WTC11 (cell line): ENCODE data around the gene SLC22A12. TPM values are rescaled to one million over a fixed set of nuclear protein-coding genes. Genes with fewer than 3 reads are reported as not detected.
A peak's percentile ranks its signal among the peaks of the same experiment; 100 is the strongest.

Source experiments
- ATAC-seq: fragments of 200-7000 bp; cut with Tn5 transposase; 2 replicates; pipeline ENCODE4 v1.10.0; 2021; ENCODE audit warnings: mild to moderate bottlenecking, moderate library complexity
- CTCF ChIA-PET: fragments of 300-600 bp; sonication (Branson Sonifier 250); formaldehyde crosslinking; loops from one replicate; lab custom pipeline; 2021; ENCODE audit warnings: antibody characterized with exemption; lab: Charles Lee
- POLR2A ChIA-PET: fragments of 350-600 bp; sonication (Branson Sonifier 250); formaldehyde crosslinking; loops from one replicate; lab custom pipeline; 2021; ENCODE audit warnings: antibody characterized with exemption; lab: Charles Lee
- DNase-seq: peaks from one replicate; pipeline ENCODE4 v3.0.0; 2021; ENCODE audit warnings: low spot score
- H3K27ac Mint-ChIP-seq: 2 replicates; pipeline ENCODE4 v1.8.0; 2021; ENCODE audit warnings: mixed read lengths
- H3K27me3 Mint-ChIP-seq: 2 replicates; pipeline ENCODE4 v1.8.0; 2021; ENCODE audit warnings: low read depth, mild to moderate bottlenecking, moderate library complexity, mixed read lengths
- H3K36me3 Mint-ChIP-seq: 2 replicates; pipeline ENCODE4 v1.8.0; 2021; ENCODE audit warnings: mixed read lengths
- H3K4me1 Mint-ChIP-seq: 2 replicates; pipeline ENCODE4 v1.8.0; 2022; ENCODE audit warnings: mixed read lengths
- H3K4me3 Mint-ChIP-seq: 2 replicates; pipeline ENCODE4 v1.8.0; 2021; ENCODE audit warnings: mild to moderate bottlenecking, moderate library complexity, mixed read lengths
- H3K9me3 Mint-ChIP-seq: 2 replicates; pipeline ENCODE4 v1.8.0; 2021; ENCODE audit warnings: mixed read lengths
- AFF4 ChIP-seq: sonication (generic); formaldehyde crosslinking; IDR thresholded peaks from 2 replicates; pipeline ENCODE4 v1.8.1; 2023; ENCODE audit warnings: mild to moderate bottlenecking, missing genetic modification reagents, borderline replicate concordance
- AR ChIP-seq: fragments of 250-450 bp; sonication (Bioruptor Pico); IDR thresholded peaks from 2 replicates; pipeline ENCODE4 v1.9.0; 2021; ENCODE audit warnings: mild to moderate bottlenecking
- ATF3 ChIP-seq: sonication (generic); formaldehyde crosslinking; conservative IDR thresholded peaks from 2 replicates; pipeline ENCODE4 v1.8.1; 2022; ENCODE audit warnings: mild to moderate bottlenecking, missing genetic modification reagents
- ERG ChIP-seq: fragments of 250-450 bp; sonication (Bioruptor Pico); IDR thresholded peaks from 2 replicates; pipeline ENCODE4 v1.8.0; 2021; ENCODE audit warnings: mild to moderate bottlenecking
- HMGA2 ChIP-seq: fragments of 250-450 bp; sonication (Bioruptor Pico); IDR thresholded peaks from 2 replicates; pipeline ENCODE4 v1.4.0; 2021; ENCODE audit warnings: mild to moderate bottlenecking, moderate library complexity
- MAX ChIP-seq: sonication (generic); formaldehyde crosslinking; IDR thresholded peaks from 2 replicates; pipeline ENCODE4 v1.8.0; 2022; ENCODE audit warnings: mild to moderate bottlenecking, missing genetic modification reagents
- MYBL2 ChIP-seq: sonication (generic); formaldehyde crosslinking; IDR thresholded peaks from 2 replicates; pipeline ENCODE4 v1.8.1; 2023; ENCODE audit warnings: mild to moderate bottlenecking, moderate library complexity, missing genetic modification reagents
- NFYB ChIP-seq: sonication (generic); formaldehyde crosslinking; conservative IDR thresholded peaks from 2 replicates; pipeline ENCODE4 v1.8.0; 2022; ENCODE audit warnings: low read depth, missing genetic modification reagents
- NR1H2 ChIP-seq: sonication (generic); formaldehyde crosslinking; IDR thresholded peaks from 2 replicates; pipeline ENCODE4 v1.9.0; 2021; ENCODE audit warnings: mild to moderate bottlenecking, moderate library complexity, missing genetic modification reagents
- NR2C2 ChIP-seq: sonication (generic); formaldehyde crosslinking; IDR thresholded peaks from 2 replicates; pipeline ENCODE4 v1.8.0; 2022; ENCODE audit warnings: mild to moderate bottlenecking, missing genetic modification reagents
- RELA ChIP-seq: sonication (generic); formaldehyde crosslinking; IDR thresholded peaks from 2 replicates; pipeline ENCODE4 v1.8.1; 2022; ENCODE audit warnings: missing genetic modification reagents, mild to moderate bottlenecking, borderline replicate concordance
- SMAD4 ChIP-seq: sonication (generic); formaldehyde crosslinking; IDR thresholded peaks from 2 replicates; pipeline ENCODE4 v1.8.0; 2022; ENCODE audit warnings: mild to moderate bottlenecking, missing genetic modification reagents
- TEAD1 ChIP-seq: sonication (generic); formaldehyde crosslinking; IDR thresholded peaks from 2 replicates; pipeline ENCODE4 v1.8.0; 2022; ENCODE audit warnings: mild to moderate bottlenecking, missing genetic modification reagents
- TEAD4 ChIP-seq: sonication (generic); formaldehyde crosslinking; IDR thresholded peaks from 2 replicates; pipeline ENCODE4 v1.8.0; 2022; ENCODE audit warnings: mild to moderate bottlenecking, missing genetic modification reagents
- ZBTB21 ChIP-seq: sonication (generic); formaldehyde crosslinking; IDR thresholded peaks from 2 replicates; pipeline ENCODE4 v1.8.1; 2023; ENCODE audit warnings: mild to moderate bottlenecking, missing genetic modification reagents, borderline replicate concordance
- ZMAT4 ChIP-seq: fragments of 250-450 bp; sonication (Bioruptor Pico); IDR thresholded peaks from 2 replicates; pipeline ENCODE4 v1.9.0; 2021; ENCODE audit warnings: mild to moderate bottlenecking
- ZNF281 ChIP-seq: sonication (generic); formaldehyde crosslinking; IDR thresholded peaks from 2 replicates; pipeline ENCODE4 v1.8.0; 2023; ENCODE audit warnings: mild to moderate bottlenecking, missing genetic modification reagents
- ZNF425 ChIP-seq: fragments of 250-450 bp; sonication (Bioruptor Pico); conservative IDR thresholded peaks from 2 replicates; pipeline ENCODE4 v1.9.0; 2021; ENCODE audit warnings: mild to moderate bottlenecking
- total RNA-seq: library from RNA; stranded (reverse); gene quantifications from 3 replicates; pipeline ENCODE4 v1.2.3, GENCODE V29; 2021

SLC22A12 gene
- total RNA-seq, 1 experiment from 2014 or later, result not detected

- TF ChIP-seq AFF4 (CRISPR knock-in tag) (no peak), NR2C2 (no peak), HMGA2 (CRISPR knock-in tag) (no peak), MAX (CRISPR knock-in tag) (no peak), NFYB (CRISPR knock-in tag) (no peak), TEAD4 (CRISPR knock-in tag) (no peak), SMAD4 (no peak), MYBL2 (no peak), ZMAT4 (CRISPR knock-in tag) (no peak)
Observed at GRCh38 chr11:64556721-64557250, 34.2 kb upstream of the SLC22A12 start (continued).

- H3K27me3 Mint-ChIP-seq, result peaks cover 6% of the 10 kb centered on the region
- peak; percentile 61 for ATAC-seq
- no peaks in the 10 kb centered on the region for H3K36me3 Mint-ChIP-seq
- DNase-seq, result no peak
- H3K4me3 Mint-ChIP-seq, result no peak overlapping the region
- H3K27ac Mint-ChIP-seq, result peak overlapping the region; percentile 56
- peaks cover under 1% of the 10 kb centered on the region for H3K9me3 Mint-ChIP-seq
- H3K4me1 Mint-ChIP-seq, result peaks cover 50% of the 10 kb centered on the region
- ChIA-PET CTCF (interaction anchor here (0.6 to 1.7 kb wide), 14 partner anchors 8 to 257 kb away, joined by 3 to 12 read pairs (median 4); no protein-coding TSS in a partner anchor), POLR2A (interaction anchor here (0.6 to 0.7 kb wide), 2 partner anchors 13 to 205 kb away, joined by 3 to 10 read pairs; no protein-coding TSS in a partner anchor)
- 0 out of 2 replicates have a peak, but pooled peaks have one; percentile 17 for TF ChIP-seq TEAD1
- TF ChIP-seq RELA (CRISPR knock-in tag), result no peak
- TF ChIP-seq ZNF425 (CRISPR knock-in tag), result no peak
- no peak; the same call in 1 of the 2 replicates for TF ChIP-seq ZNF281 (CRISPR knock-in tag)
- no peak for TF ChIP-seq ZBTB21 (CRISPR knock-in tag)
- TF ChIP-seq AR (CRISPR knock-in tag), result no peak
- no peak for TF ChIP-seq NR1H2 (CRISPR knock-in tag)
- TF ChIP-seq ATF3 (CRISPR knock-in tag), result no peak
- no peak for TF ChIP-seq ERG
- peak; percentile 19; the same call in 1 of the 2 replicates for TF ChIP-seq MAX (CRISPR knock-in tag)
Observed at GRCh38 chr11:64558065-64558745, 32.8 kb upstream of the SLC22A12 start.
